Stimulated activated naive CD8-positive, alpha-beta T cell treated with anti-CD3 and anti-CD28 coated beads, Interleukin-15, Interleukin-2, amounts not matched to agents 100 U/mL and 50 U/mL, for 24 hours (primary cell): Measurements from ENCODE around the gene RBMY1A1.
"Not testable (repeated sequence)": the region's sequence is repeated elsewhere in the genome, so short reads cannot be mapped to it uniquely, and the experiment has no call there.

ENCODE experiments used
- ATAC-seq: fragments of 150-1000 bp; cut with Tn5 transposase; one replicate; pipeline ENCODE4 v1.10.0; 2021
- DNase-seq: peaks from one replicate; pipeline ENCODE4 v3.0.0; 2021

The RBMY1A1 gene

GRCh38 chrY:21534579-21534978 is at the start of gene RBMY1A1:
Gene RBMY1A1 (plus strand): TSS chrY:21534879. CDS start chrY:21536892, 2,013 bp downstream.
- DNase-seq, ATAC-seq: not testable (repeated sequence)

DNA sequence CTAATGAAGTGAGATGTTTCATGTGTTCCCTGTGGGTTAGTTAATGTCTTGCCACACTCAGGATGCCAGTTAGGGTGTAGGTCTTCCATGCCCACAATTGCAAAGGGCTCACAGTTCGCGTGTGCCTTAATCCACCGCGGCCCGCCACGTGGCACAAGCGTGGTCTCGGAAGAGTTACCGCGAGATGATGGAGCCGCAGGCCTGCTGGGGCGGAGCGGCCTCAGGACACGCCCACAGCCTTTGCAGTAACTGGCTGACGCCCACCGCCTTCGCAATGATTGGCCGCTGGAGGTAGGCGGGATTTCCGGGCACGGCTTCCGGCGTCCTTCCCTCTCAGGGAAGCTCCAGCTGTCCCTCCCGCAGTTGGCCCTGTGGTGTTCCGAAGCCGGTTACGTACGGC is 23.6 kb upstream of the RBMY1A1 start, which contains the start of gene RBMY1B:
TSS of gene RBMY1B (plus strand) at position 301 of the 400 bp plus-strand sequence. CDS start 2,013 bp downstream, outside the sequence.
- DNase-seq, ATAC-seq: not testable (repeated sequence)

- not testable (repeated sequence) for DNase-seq, ATAC-seq
Observed at GRCh38 chrY:21559316-21559984, 24.8 kb downstream of the RBMY1A1 start.

- DNase-seq (no peak), ATAC-seq (no peak)
Observed at GRCh38 chrY:21585449-21585848, 50.8 kb downstream of the RBMY1A1 start.

- ATAC-seq = not testable (repeated sequence)
Observed at GRCh38 chrY:21586454-21586853, 51.8 kb downstream of the RBMY1A1 start.

GRCh38 chrY:21592059-21592458 is 57.4 kb downstream of the RBMY1A1 start:
- no peak for ATAC-seq

More at GRCh38 chrY:21586454-21586853, 51.8 kb downstream of the RBMY1A1 start:
- not testable (repeated sequence) for DNase-seq

GRCh38 chrY:21596287-21596686 is 61.6 kb downstream of the RBMY1A1 start:
- not testable (repeated sequence) for ATAC-seq
- DNase-seq = peak; percentile 3

More at GRCh38 chrY:21592059-21592458, 57.4 kb downstream of the RBMY1A1 start:
- DNase-seq = no peak
